IMR-90 (cell line): ENCODE measurements around the gene COL19A1. TPM values are rescaled to one million over a fixed set of nuclear protein-coding genes. Genes with fewer than 3 reads are reported as not detected.

Source experiments
- ATAC-seq: fragments of 200-7000 bp; cut with Tn5 transposase; 2 replicates; pipeline ENCODE4 v1.9.1; 2020; ENCODE audit warnings: low read depth, mild to moderate bottlenecking, moderate library complexity
- BruUV-seq: library from RNA; stranded (reverse); fragments of 400-500 nt; replicated peaks from 2 replicates; lab custom pipeline; 2021; lab: Mats Ljungman, UMichigan
- CTCF ChIA-PET: fragments of 300-600 bp; formaldehyde crosslinking; extraction: SDS; loops from one replicate; lab custom pipeline; 2021; ENCODE audit warnings: antibody characterized with exemption; lab: Yijun Ruan, JAX
- POLR2A ChIA-PET: fragments of 300-600 bp; sonication (Branson Sonifier 250); formaldehyde crosslinking; loops from one replicate; lab custom pipeline; 2022; ENCODE audit warnings: antibody characterized with exemption; ENCODE audit not compliant: unreplicated experiment; lab: Charles Lee
- DNase-seq: peaks from one replicate; pipeline ENCODE4 v3.0.0; 2013
- H2AFZ ChIP-seq: replicated peaks from 2 replicates; pipeline ENCODE3; 2013; ENCODE audit warnings: low read length, mild to moderate bottlenecking; ENCODE audit not compliant: poor library complexity
- H2AK5ac ChIP-seq: 2 replicates; pipeline ENCODE4 v1.6.1; 2013; ENCODE audit warnings: low read depth, low read length, inconsistent platforms
- H2AK9ac ChIP-seq: replicated peaks from 2 replicates; pipeline ENCODE3; 2013; ENCODE audit warnings: mild to moderate bottlenecking, low read depth, low read length, moderate library complexity; ENCODE audit not compliant: poor library complexity
- H2BK120ac ChIP-seq: 2 replicates; pipeline ENCODE4 v1.6.1; 2013; ENCODE audit warnings: low read depth, low read length, inconsistent platforms
- H2BK15ac ChIP-seq: 3 replicates; pipeline ENCODE4 v1.6.1; 2013; ENCODE audit warnings: low read depth, low read length, inconsistent platforms
- H2BK20ac ChIP-seq: 2 replicates; pipeline ENCODE4 v1.6.1; 2013; ENCODE audit warnings: low read depth, mild to moderate bottlenecking, inconsistent platforms, low read length, moderate library complexity
- H2BK5ac ChIP-seq: 2 replicates; pipeline ENCODE4 v1.6.1; 2013; ENCODE audit warnings: mild to moderate bottlenecking, low read depth, low read length, inconsistent platforms; ENCODE audit not compliant: poor library complexity, severe bottlenecking
- H3K14ac ChIP-seq: replicated peaks from 2 replicates; pipeline ENCODE4 v1.6.1; 2013; ENCODE audit warnings: low read depth, low read length, inconsistent platforms
- H3K18ac ChIP-seq: 2 replicates; pipeline ENCODE4 v1.6.1; 2013; ENCODE audit warnings: low read depth, low read length, control low read depth
- H3K23ac ChIP-seq: 2 replicates; pipeline ENCODE4 v1.6.1; 2013; ENCODE audit warnings: low read depth, low read length, inconsistent platforms
- H3K27ac ChIP-seq: 2 replicates; pipeline ENCODE4 v1.5.1; 2013; ENCODE audit warnings: mild to moderate bottlenecking, control low read depth, low read length; ENCODE audit not compliant: insufficient read depth
- H3K27me3 ChIP-seq: 2 replicates; pipeline ENCODE4 v1.6.1; 2013; ENCODE audit warnings: low read length; ENCODE audit not compliant: control insufficient read depth, insufficient read depth
- H3K36me3 ChIP-seq: 2 replicates; pipeline ENCODE4 v1.6.1; 2013; ENCODE audit warnings: low read length, mixed read lengths; ENCODE audit not compliant: control insufficient read depth, insufficient read depth
- H3K4ac ChIP-seq: 2 replicates; pipeline ENCODE4 v1.6.1; 2013; ENCODE audit warnings: low read depth, low read length, inconsistent platforms
- H3K4me1 ChIP-seq: 2 replicates; pipeline ENCODE4 v1.6.1; 2013; ENCODE audit warnings: low read length, mixed read lengths; ENCODE audit not compliant: control insufficient read depth, insufficient read depth
- H3K4me2 ChIP-seq: 2 replicates; pipeline ENCODE4 v1.6.1; 2013; ENCODE audit warnings: low read depth, mild to moderate bottlenecking, control low read depth, low read length, moderate library complexity
- H3K4me3 ChIP-seq: 2 replicates; pipeline ENCODE4 v1.5.1; 2013; ENCODE audit warnings: low read depth, mild to moderate bottlenecking, control low read depth, low read length, moderate library complexity; ENCODE audit not compliant: insufficient read depth
- H3K56ac ChIP-seq: 2 replicates; pipeline ENCODE4 v1.6.1; 2013; ENCODE audit warnings: low read length, inconsistent platforms; ENCODE audit not compliant: insufficient read depth; ENCODE audit errors: extremely low read depth
- H3K79me1 ChIP-seq, 2 experiments: 2 replicates each; pipeline ENCODE4 v1.6.1; 2013; ENCODE audit warnings: low read length in 2 of 2, inconsistent platforms in 1 of 2, low read depth in 1 of 2
- H3K9ac ChIP-seq: 2 replicates; pipeline ENCODE4 v1.6.1; 2013; ENCODE audit warnings: low read depth, low read length, control low read depth
- H3K9me1 ChIP-seq: 2 replicates; pipeline ENCODE4 v1.6.1; 2013; ENCODE audit warnings: low read length, inconsistent platforms; ENCODE audit not compliant: insufficient read depth
- H3K9me3 ChIP-seq: 2 replicates; pipeline ENCODE4 v1.6.1; 2013; ENCODE audit warnings: low read length; ENCODE audit not compliant: control insufficient read depth, insufficient read depth
- H4K20me1 ChIP-seq: 2 replicates; pipeline ENCODE4 v1.6.1; 2013; ENCODE audit warnings: low read length, inconsistent platforms; ENCODE audit not compliant: insufficient read depth
- H4K5ac ChIP-seq: 2 replicates; pipeline ENCODE4 v1.6.1; 2013; ENCODE audit warnings: mild to moderate bottlenecking, low read depth, low read length, control low read depth
- H4K8ac ChIP-seq, 2 experiments: 2 replicates each; pipeline ENCODE4 v1.6.1; 2013; ENCODE audit warnings: low read depth in 2 of 2, low read length in 2 of 2, control low read depth in 1 of 2, inconsistent platforms in 1 of 2
- H4K91ac ChIP-seq: 2 replicates; pipeline ENCODE4 v1.6.1; 2013; ENCODE audit warnings: low read depth, low read length, inconsistent platforms; ENCODE audit not compliant: insufficient read depth
- BHLHE40 ChIP-seq: fragments of 150-350 bp; IDR thresholded peaks from 2 replicates; pipeline ENCODE4 v1.6.1; 2016; ENCODE audit warnings: mild to moderate bottlenecking, low read depth, low read length
- MAFK ChIP-seq: IDR thresholded peaks from 2 replicates; pipeline ENCODE4 v1.6.1; 2012; ENCODE audit warnings: low read depth, low read length, improper control_type of control experiment
- MAZ ChIP-seq: IDR thresholded peaks from 2 replicates; pipeline ENCODE4 v1.6.1; 2012; ENCODE audit warnings: low read depth, mild to moderate bottlenecking, low read length, improper control_type of control experiment, moderate library complexity, borderline replicate concordance
- RAD21 ChIP-seq: IDR thresholded peaks from 2 replicates; pipeline ENCODE4 v1.6.1; 2012; ENCODE audit warnings: low read length, improper control_type of control experiment
- WGBS, 2 experiments: methylation state at CpG; one replicate each; pipeline versions ENCODE4 v1.1.5 to v1.1.7; 2013; ENCODE audit warnings: missing lambda C conversion rate in 2 of 2; ENCODE audit not compliant: insufficient read length in 1 of 2; ENCODE audit errors: extremely low coverage in 2 of 2; 5-methylcytosine and 5-hydroxymethylcytosine counted together
- dilution Hi-C: fragments of 300-500 bp; cut with HindIII; formaldehyde crosslinking; loops from one replicate; pipeline ENCODE4 v1.14.3; 2018; ENCODE audit warnings: low sequenced_read_pairs; ENCODE audit not compliant: unreplicated experiment
- in situ Hi-C: fragments of 300-500 bp; cut with MboI; formaldehyde crosslinking; loops from 3 replicates; pipeline ENCODE4 v1.14.3; 2019; ENCODE audit warnings: low sequenced_read_pairs, inconsistent platforms, mixed read lengths
- intact Hi-C: fragments of 100-400 bp; cut with micrococcal nuclease; formaldehyde crosslinking; loops from 2 replicates; pipeline ENCODE4 v1.10.0; 2022
- polyA plus RNA-seq, 3 experiments: library from polyadenylated mRNA; depleted of rRNA; stranded (reverse); fragments of >200 nt; gene quantifications; 2 replicates each; pipeline ENCODE4 v1.2.3, GENCODE V29; 2012; ENCODE audit warnings: low replicate concordance in 1 of 3
- total RNA-seq: library from RNA; depleted of rRNA; stranded (reverse); fragments of >200 nt; gene quantifications from 2 replicates; pipeline ENCODE4 v1.2.3, GENCODE V29; 2012

COL19A1 gene
- total and polyA plus RNA-seq, 2 of the 4 experiments (the other 2 are of a cell fraction), result under 0.01 TPM; not detected in 1

DNA sequence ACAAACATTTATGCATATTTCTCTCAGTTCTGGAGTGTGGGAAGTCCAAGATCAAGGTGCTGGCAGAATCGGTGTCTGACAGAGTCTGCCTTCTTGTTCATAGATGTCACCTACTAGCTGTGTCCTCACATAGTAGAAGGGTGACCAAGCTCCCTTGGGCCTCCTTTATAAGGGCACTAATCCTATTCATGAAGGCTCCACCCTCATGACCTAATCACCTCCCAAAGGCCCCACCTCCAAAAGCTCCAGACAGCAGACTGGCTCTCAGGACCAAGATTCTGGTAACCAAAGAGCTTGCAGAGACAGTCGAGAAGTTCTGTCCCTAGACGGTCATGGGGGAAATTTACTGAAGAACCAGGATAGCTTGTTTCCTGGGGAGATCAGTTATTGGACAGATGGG, 297.4 kb downstream of the COL19A1 start:
- H2BK15ac ChIP-seq, result no peak overlapping the region
- H4K91ac ChIP-seq, result no peak overlapping the region
- no peaks in the 10 kb centered on the region for H3K4me1 ChIP-seq
- no peak overlapping the region for H3K18ac ChIP-seq
- DNase-seq, result no peak
- no peak overlapping the region for H2BK20ac ChIP-seq
- no TSS peak for BruUV-seq
- H3K4me2 ChIP-seq, result no peak overlapping the region
- no peak overlapping the region for H3K4ac ChIP-seq
- no peak overlapping the region for H3K9ac ChIP-seq
- no peak overlapping the region for H2AFZ ChIP-seq
- H3K9me1 ChIP-seq, result no peaks in the 10 kb centered on the region
- H2AK5ac ChIP-seq, result no peak overlapping the region
- H2BK120ac ChIP-seq, result no peak overlapping the region
- H4K5ac ChIP-seq, result no peak overlapping the region
- H3K27ac ChIP-seq, result no peak overlapping the region
- no peaks in the 10 kb centered on the region for H4K20me1 ChIP-seq
- ChIA-PET CTCF (no interaction called here), POLR2A (no interaction called here)
- no peak for ATAC-seq
- no peaks in the 10 kb centered on the region for H3K36me3 ChIP-seq
- no peak overlapping the region for H3K14ac ChIP-seq
- no peak overlapping the region for H3K4me3 ChIP-seq
- no peak overlapping the region for H2BK5ac ChIP-seq
- no peaks in the 10 kb centered on the region for H3K27me3 ChIP-seq
- WGBS, 2 experiments, result no CpG with 5 or more reads among the region's 3 CpGs
- H2AK9ac ChIP-seq, result no peak overlapping the region
- TF ChIP-seq MAZ (no peak), BHLHE40 (no peak), MAFK (no peak), RAD21 (no peak)
- H3K56ac ChIP-seq, result no peak overlapping the region
- intact Hi-C loops (no loop called here), dilution Hi-C loops (no loop called here), in situ Hi-C loops (no loop called here)
- no peak overlapping the region for H4K8ac ChIP-seq
- H3K79me1 ChIP-seq, result no peaks in the 10 kb centered on the region
- H3K23ac ChIP-seq, result no peak overlapping the region
- H3K9me3 ChIP-seq, result no peaks in the 10 kb centered on the region
